Karpas-422 (cell line): ENCODE measurements around the gene ALDH4A1. TPM values are rescaled to one million over a fixed set of nuclear protein-coding genes. Genes with fewer than 3 reads are reported as not detected.

Source experiments
- DNase-seq: peaks from one replicate; pipeline ENCODE4 v3.0.0-alpha.2; 2015
- H2AFZ ChIP-seq: fragments of 200-600 bp; sonication (generic); 2 replicates; pipeline ENCODE4 v1.6.1; 2014; ENCODE audit warnings: antibody characterized with exemption, low read length, mixed read lengths
- H3K27ac ChIP-seq: fragments of 200-600 bp; sonication (generic); 2 replicates; pipeline ENCODE4 v1.5.1; 2014; ENCODE audit warnings: mild to moderate bottlenecking, low read length, moderate library complexity
- H3K27me3 ChIP-seq: fragments of 200-600 bp; sonication (generic); 2 replicates; pipeline ENCODE4 v1.6.1; 2014; ENCODE audit warnings: low read length, mixed read lengths
- H3K36me3 ChIP-seq: fragments of 200-600 bp; sonication (generic); 2 replicates; pipeline ENCODE4 v1.6.1; 2014; ENCODE audit warnings: low read length, mixed read lengths; ENCODE audit not compliant: insufficient read depth
- H3K4me1 ChIP-seq: fragments of 200-600 bp; sonication (generic); 2 replicates; pipeline ENCODE4 v1.6.1; 2014; ENCODE audit warnings: mild to moderate bottlenecking, low read length, mixed read lengths
- H3K4me2 ChIP-seq: fragments of 200-600 bp; sonication (generic); 2 replicates; pipeline ENCODE4 v1.6.1; 2014; ENCODE audit warnings: low read length, low read depth, mild to moderate bottlenecking; ENCODE audit not compliant: poor library complexity, severe bottlenecking
- H3K4me3 ChIP-seq: fragments of 200-600 bp; sonication (generic); 2 replicates; pipeline ENCODE4 v1.5.1; 2014; ENCODE audit warnings: mild to moderate bottlenecking, antibody characterized with exemption, low read length, mixed read lengths
- H3K79me2 ChIP-seq: fragments of 200-600 bp; sonication (generic); 2 replicates; pipeline ENCODE4 v1.6.1; 2014; ENCODE audit warnings: mild to moderate bottlenecking, low read length, mixed read lengths
- H3K9ac ChIP-seq: fragments of 200-600 bp; sonication (generic); 2 replicates; pipeline ENCODE4 v1.6.0; 2014; ENCODE audit warnings: low read length
- H3K9me2 ChIP-seq: fragments of 200-600 bp; sonication (generic), shearing (Covaris generic); replicated peaks from 2 replicates; pipeline ENCODE4 v1.6.0; 2014; ENCODE audit warnings: mild to moderate bottlenecking, low read length, moderate library complexity; ENCODE audit not compliant: insufficient read depth
- H3K9me3 ChIP-seq: fragments of 300-700, 200-600 bp; sonication (generic); 2 replicates; pipeline ENCODE4 v1.6.1; 2014; ENCODE audit warnings: low read length, mixed read lengths
- H4K20me1 ChIP-seq: fragments of 200-600 bp; sonication (generic); 2 replicates; pipeline ENCODE4 v1.6.1; 2014; ENCODE audit warnings: mild to moderate bottlenecking, antibody characterized with exemption, low read length, low read depth; ENCODE audit not compliant: insufficient read depth
- total RNA-seq: library from RNA; depleted of rRNA; stranded (reverse); fragments of >200 nt; shearing (Covaris generic); gene quantifications from 2 replicates; pipeline ENCODE4 v1.2.3, GENCODE V29; 2014; ENCODE audit warnings: low replicate concordance

ALDH4A1 gene
- total RNA-seq, 1 experiment from 2014 or later, result not detected

GRCh38 chr1:18890706-18891425 is 11.5 kb downstream of the ALDH4A1 start:
- H3K27me3 ChIP-seq, result no peaks in the 10 kb centered on the region
- no peaks in the 10 kb centered on the region for H3K36me3 ChIP-seq
- H3K79me2 ChIP-seq, result no peaks in the 10 kb centered on the region
- H3K4me1 ChIP-seq, result no peaks in the 10 kb centered on the region
- H3K9me2 ChIP-seq, result no peaks in the 10 kb centered on the region
- no peak overlapping the region for H3K9ac ChIP-seq
- H3K4me3 ChIP-seq, result no peak overlapping the region
- DNase-seq, result no peak
- no peak overlapping the region for H3K27ac ChIP-seq
- H3K9me3 ChIP-seq, result no peaks in the 10 kb centered on the region
- no peaks in the 10 kb centered on the region for H4K20me1 ChIP-seq
- H3K4me2 ChIP-seq, result no peak overlapping the region
- H2AFZ ChIP-seq, result no peak overlapping the region

DNA sequence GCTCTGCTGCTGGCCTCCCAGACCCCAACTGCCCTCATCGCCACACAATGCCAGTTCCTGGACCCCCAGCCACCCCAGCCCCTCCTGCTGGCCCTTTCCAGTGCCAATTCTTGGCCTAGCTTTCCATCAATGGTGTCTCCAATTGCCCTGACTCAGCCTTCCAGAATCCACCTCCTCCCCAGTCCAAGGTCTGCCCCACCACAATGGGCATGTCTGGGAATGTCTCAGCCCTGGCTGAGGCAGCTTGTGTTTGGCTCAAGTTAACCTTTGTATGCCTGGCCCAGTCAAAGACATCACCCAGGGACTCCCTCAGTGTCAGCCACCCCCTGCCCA is 16.4 kb downstream of the ALDH4A1 start:
- Histone ChIP-seq H3K9me2 (no peaks in the 10 kb centered on the region), H3K36me3 (no peaks in the 10 kb centered on the region), H3K27ac (no peak overlapping the region), H3K79me2 (no peaks in the 10 kb centered on the region), H3K4me2 (no peak overlapping the region), H3K27me3 (no peaks in the 10 kb centered on the region), H3K4me3 (no peak overlapping the region), H3K9me3 (no peaks in the 10 kb centered on the region), H2AFZ (no peak overlapping the region), H4K20me1 (no peaks in the 10 kb centered on the region), H3K9ac (no peak overlapping the region), H3K4me1 (no peaks in the 10 kb centered on the region)
- no peak for DNase-seq

DNA sequence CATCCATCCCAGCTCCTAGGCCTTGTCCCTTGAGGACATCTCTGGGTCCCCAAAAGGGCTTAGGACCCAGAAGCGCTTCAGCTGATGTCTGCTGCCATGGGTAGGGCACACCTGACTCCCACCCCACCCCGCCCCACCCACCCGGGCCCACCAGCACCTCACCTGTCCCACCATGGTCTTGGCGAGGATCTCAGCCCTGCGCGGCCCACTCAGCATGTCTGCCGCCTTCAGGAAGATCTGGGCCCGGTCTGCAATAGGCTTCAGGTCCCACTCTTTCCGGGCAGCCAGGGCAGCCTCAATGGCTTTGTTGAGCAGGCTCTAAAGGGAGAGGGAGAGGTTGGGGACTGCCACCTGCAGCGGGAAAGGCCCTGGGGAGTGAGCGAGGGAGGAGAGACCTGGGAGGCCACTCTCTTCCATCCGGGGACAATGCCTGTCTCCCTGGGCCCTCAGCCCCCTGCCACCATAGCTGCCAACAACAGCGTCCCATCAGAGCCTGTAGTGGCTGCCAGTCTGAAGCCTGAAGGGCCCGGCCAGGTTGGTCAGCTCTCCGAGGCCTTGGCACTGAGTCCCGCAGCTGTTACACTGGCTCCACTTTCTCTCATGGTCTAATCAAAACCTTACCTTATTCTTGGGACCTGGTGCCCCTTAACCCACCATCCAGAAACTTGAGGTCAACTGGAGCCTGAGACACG is 16.9 kb downstream of the ALDH4A1 start:
- H4K20me1 ChIP-seq, result no peaks in the 10 kb centered on the region

GRCh38 chr1:18884727-18885126 is 17.6 kb downstream of the ALDH4A1 start:
- H3K4me2 ChIP-seq, result no peak overlapping the region
- no peak overlapping the region for H3K4me3 ChIP-seq
- no peaks in the 10 kb centered on the region for H3K27me3 ChIP-seq
- H3K36me3 ChIP-seq, result no peaks in the 10 kb centered on the region
- H3K27ac ChIP-seq, result no peak overlapping the region
- no peak overlapping the region for H3K9ac ChIP-seq
- H2AFZ ChIP-seq, result no peak overlapping the region
- H3K9me3 ChIP-seq, result no peaks in the 10 kb centered on the region
- DNase-seq, result no peak
- H3K79me2 ChIP-seq, result no peaks in the 10 kb centered on the region
- no peaks in the 10 kb centered on the region for H3K9me2 ChIP-seq
- no peaks in the 10 kb centered on the region for H4K20me1 ChIP-seq
- H3K4me1 ChIP-seq, result no peaks in the 10 kb centered on the region

More for the DNA sequence above, 16.9 kb downstream of the ALDH4A1 start:
- Histone ChIP-seq H3K79me2 (no peaks in the 10 kb centered on the region), H3K4me3 (no peak overlapping the region), H3K4me1 (no peaks in the 10 kb centered on the region), H3K9me3 (no peaks in the 10 kb centered on the region), H3K27me3 (no peaks in the 10 kb centered on the region), H3K9ac (no peak overlapping the region), H3K27ac (no peak overlapping the region), H3K4me2 (no peak overlapping the region), H3K9me2 (no peaks in the 10 kb centered on the region), H3K36me3 (no peaks in the 10 kb centered on the region), H2AFZ (no peak overlapping the region)
- DNase-seq, result no peak

- no peaks in the 10 kb centered on the region for H3K9me2 ChIP-seq
- no peaks in the 10 kb centered on the region for H3K9me3 ChIP-seq
- no peaks in the 10 kb centered on the region for H3K79me2 ChIP-seq
- no peak overlapping the region for H2AFZ ChIP-seq
- no peak overlapping the region for H3K4me2 ChIP-seq
- H3K4me3 ChIP-seq, result no peak overlapping the region
- no peak overlapping the region for H3K27ac ChIP-seq
- no peaks in the 10 kb centered on the region for H3K36me3 ChIP-seq
- no peak for DNase-seq
- no peaks in the 10 kb centered on the region for H3K27me3 ChIP-seq
- no peaks in the 10 kb centered on the region for H4K20me1 ChIP-seq
- no peak overlapping the region for H3K9ac ChIP-seq
- H3K4me1 ChIP-seq, result no peaks in the 10 kb centered on the region
These were observed 18.0 kb downstream of the ALDH4A1 start for GRCh38 chr1:18884419-18884717.

DNA sequence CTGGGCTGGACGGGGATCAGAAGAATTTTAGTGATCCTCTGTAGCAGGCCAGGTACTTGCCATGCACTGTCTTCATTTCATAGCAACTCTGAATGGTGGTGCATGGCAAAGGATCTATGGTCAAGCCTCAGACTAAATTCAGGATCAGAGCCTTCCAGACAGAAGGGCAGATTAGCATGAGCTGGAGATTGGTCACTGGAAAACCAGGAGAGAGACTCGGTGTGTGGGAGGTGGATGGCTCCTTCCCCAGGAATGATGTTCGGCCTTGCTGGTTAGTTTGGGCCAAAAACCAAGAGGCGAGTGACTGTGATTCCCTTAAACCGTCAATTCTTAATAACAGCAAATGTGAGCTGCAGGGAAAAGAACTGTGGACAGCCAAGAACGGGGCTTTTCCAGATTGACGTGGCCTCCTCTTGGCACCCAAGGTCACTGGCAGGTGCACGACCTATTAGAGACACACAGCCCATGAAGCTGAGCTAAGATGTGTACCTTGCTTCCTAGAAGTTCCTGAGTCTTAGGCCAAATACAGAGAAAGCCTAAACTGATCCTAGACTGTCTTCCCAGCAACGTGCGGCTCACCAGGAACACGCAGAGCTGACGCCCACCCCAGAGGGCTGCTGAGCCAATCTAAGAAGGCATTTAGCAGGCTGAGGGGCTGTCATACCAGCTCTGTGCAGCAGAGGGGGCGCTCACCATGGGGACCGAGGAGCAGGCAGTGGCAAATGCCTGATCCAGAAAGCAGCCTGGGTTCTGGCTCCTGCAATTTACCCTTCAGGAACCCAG is 18.5 kb downstream of the ALDH4A1 start:
- Histone ChIP-seq H3K27me3 (no peaks in the 10 kb centered on the region), H3K27ac (no peak overlapping the region), H2AFZ (no peak overlapping the region), H3K9me3 (no peaks in the 10 kb centered on the region), H3K79me2 (no peaks in the 10 kb centered on the region), H3K4me1 (no peaks in the 10 kb centered on the region), H3K9ac (no peak overlapping the region), H3K9me2 (no peaks in the 10 kb centered on the region), H3K4me2 (no peak overlapping the region), H3K4me3 (no peak overlapping the region), H3K36me3 (no peaks in the 10 kb centered on the region), H4K20me1 (no peaks in the 10 kb centered on the region)
- peak; percentile 85 for DNase-seq

DNA sequence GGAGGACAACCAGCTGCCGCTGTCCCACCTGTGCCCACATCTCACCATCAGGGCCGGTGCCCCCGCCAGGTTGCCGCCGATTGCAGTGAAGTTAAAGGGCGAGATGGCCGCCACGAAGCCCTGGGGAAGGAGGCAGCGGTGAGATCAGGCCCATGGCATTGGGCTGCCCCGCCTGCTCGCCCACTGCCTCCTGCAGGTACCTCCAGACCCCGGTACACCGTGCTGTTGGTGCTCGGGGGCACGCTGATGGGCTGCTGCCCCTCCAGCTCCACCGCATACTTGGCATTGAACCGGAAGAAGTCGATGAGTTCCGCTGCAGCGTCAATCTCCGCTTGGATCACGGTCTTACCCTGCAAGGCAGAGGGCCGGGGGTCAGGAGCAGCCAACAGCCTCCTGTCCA is 19.3 kb downstream of the ALDH4A1 start:
- Histone ChIP-seq H3K27ac (no peak overlapping the region), H3K4me1 (no peaks in the 10 kb centered on the region), H3K9me3 (no peaks in the 10 kb centered on the region), H3K4me2 (no peak overlapping the region), H3K4me3 (no peak overlapping the region), H3K9ac (no peak overlapping the region), H4K20me1 (no peaks in the 10 kb centered on the region), H3K79me2 (no peaks in the 10 kb centered on the region), H3K36me3 (no peaks in the 10 kb centered on the region), H3K27me3 (no peaks in the 10 kb centered on the region), H3K9me2 (no peaks in the 10 kb centered on the region), H2AFZ (no peak overlapping the region)
- DNase-seq, result no peak

GRCh38 chr1:18882486-18882885 is 19.9 kb downstream of the ALDH4A1 start:
- H3K9ac ChIP-seq, result no peak overlapping the region

More at GRCh38 chr1:18882486-18882885, 19.9 kb downstream of the ALDH4A1 start:
- Histone ChIP-seq H3K27ac (no peak overlapping the region), H3K36me3 (no peaks in the 10 kb centered on the region), H2AFZ (no peak overlapping the region), H3K4me3 (no peak overlapping the region), H3K9me3 (no peaks in the 10 kb centered on the region), H3K9me2 (no peaks in the 10 kb centered on the region), H3K4me1 (no peaks in the 10 kb centered on the region), H3K79me2 (no peaks in the 10 kb centered on the region), H3K27me3 (no peaks in the 10 kb centered on the region), H4K20me1 (no peaks in the 10 kb centered on the region), H3K4me2 (no peak overlapping the region)
- no peak for DNase-seq
